CD4-positive, alpha-beta T cell treated with Interleukin-15 for 1 hour (primary cell): Measurements from ENCODE around the gene MAGEB17.
"Not testable (repeated sequence)": the region's sequence is repeated elsewhere in the genome, so short reads cannot be mapped to it uniquely, and the experiment has no call there.

Source experiments
- DNase-seq: peaks from one replicate; pipeline ENCODE4 v3.0.0-alpha.2; 2020

MAGEB17 gene, protein sequence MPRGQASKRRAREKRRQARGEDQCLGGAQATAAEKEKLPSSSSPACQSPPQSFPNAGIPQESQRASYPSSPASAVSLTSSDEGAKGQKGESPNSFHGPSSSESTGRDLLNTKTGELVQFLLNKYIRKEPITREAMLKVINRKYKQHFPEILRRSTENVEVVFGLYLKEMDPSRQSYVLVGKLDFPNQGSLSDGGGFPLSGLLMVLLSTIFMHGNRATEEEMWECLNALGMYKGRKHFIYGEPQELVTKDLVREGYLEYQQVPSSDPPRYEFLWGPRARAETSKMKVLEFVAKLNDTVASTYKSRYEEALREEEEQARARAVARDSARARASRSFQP

DNA sequence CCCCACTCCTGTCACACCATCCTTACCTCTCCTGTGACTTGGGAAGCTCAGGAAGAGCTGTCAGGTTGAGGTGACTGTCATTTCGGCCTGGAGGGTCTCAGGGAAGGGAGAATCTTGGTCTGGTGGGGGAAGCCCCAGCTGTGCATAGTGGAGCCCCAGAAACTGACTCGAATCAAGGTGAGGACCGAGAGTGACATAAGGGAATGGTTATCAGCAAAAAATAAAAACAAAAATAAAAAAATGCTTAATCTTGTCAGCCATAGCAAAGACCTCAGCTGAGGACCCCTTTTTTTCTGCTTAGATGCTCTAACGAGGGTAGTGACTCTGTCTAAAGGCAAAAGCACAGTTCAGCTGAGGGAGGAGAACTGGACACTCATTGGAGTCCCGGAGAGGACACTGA, at the start of gene MAGEB17:
Gene MAGEB17 (plus strand): TSS at position 301 of the 400 bp plus-strand sequence. CDS start 2,902 bp downstream, outside the sequence.
- no peak for DNase-seq

DNA sequence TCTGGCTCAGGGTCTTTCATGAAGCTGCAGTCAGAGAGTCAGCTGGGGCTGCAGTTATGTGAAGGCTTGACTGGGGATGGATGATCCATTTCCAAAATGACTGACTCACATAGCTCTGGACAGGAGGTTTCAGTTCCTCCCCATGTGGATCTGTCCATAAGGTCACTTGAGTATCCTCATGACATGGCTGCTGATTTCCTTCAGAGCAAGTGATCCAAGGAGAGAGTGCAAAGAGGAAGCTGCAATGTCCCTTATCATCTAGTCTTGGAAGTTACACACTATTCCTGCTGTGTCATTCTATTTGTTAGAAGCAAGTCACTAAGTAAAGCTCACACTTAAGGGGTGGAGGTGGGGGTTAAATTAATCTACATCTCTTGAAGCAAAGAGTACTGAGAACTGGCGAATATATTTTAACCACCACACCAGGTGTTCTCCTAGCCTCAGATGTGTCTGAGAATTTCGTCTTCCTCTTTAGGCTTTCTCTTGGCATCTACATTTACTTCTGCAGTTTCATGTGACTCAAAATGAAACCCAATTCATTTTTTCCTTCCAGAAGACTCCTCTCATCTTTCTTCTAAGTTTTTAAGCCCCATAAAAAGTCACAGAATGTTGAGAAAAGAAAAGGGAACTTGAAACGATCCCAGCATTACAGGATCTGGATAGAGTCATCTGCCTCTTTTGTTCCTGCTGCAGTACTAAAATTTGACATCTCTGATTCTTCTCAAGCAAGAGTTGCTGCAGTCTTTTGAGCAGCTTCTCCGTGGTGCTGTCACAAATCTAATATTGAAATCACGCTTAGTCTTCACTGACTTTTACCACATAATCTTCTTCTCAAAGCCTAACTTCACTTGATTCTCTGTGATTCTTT, 47.7 kb upstream of the MAGEB17 start:
- no peak for DNase-seq

DNA sequence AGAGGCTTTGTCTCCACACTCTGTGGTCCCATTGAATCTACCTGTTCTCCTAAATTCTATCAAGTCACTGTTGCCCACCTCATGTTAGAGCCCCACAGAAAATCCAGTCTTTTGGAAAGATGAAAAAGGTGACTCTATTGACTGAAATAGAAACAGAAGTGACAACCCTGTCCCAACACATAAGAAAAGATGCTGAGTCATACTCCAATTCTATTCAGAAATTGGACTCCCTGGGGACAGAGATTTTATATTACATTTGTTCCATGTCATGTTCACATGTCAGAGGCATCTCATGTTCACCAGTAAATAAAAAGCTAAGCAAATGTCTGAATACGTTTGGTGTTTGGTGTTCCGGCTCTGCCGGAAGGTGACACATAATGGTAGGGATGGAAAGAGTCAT, 46.9 kb upstream of the MAGEB17 start:
- no peak for DNase-seq

- DNase-seq = peak; percentile 67
Measured at GRCh38 chrX:16123222-16123786, 44.0 kb upstream of the MAGEB17 start, which contains the start of gene GRPR. TSS of gene GRPR (plus strand) at chrX:16123565. CDS start at chrX:16123954, 389 bp downstream.

- DNase-seq = no peak
Measured at GRCh38 chrX:16124201-16124600, 43.1 kb upstream of the MAGEB17 start.

GRCh38 chrX:16125520-16126149, 41.6 kb upstream of the MAGEB17 start:
- DNase-seq = no peak

GRCh38 chrX:16130707-16131106, 36.6 kb upstream of the MAGEB17 start:
- DNase-seq = no peak

DNA sequence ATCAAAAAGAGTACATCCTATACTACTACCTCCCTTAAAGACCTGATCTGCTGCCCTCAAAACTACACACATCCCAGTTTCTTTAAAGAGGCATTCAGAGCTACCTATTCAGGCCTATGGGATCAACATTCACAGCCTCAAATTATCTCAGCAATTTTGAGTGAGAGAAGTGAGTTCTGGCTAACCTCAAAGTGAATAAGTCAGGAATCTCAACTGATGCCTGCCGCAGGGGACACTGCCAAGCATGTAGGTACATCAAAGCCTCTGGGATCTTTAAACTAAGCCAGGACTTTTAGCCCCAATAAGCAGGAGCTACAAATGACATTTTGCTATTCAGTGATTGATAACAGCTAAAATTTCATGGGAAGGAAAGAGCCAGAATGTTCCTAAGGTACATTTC, 32.3 kb upstream of the MAGEB17 start:
- DNase-seq = no peak

DNA sequence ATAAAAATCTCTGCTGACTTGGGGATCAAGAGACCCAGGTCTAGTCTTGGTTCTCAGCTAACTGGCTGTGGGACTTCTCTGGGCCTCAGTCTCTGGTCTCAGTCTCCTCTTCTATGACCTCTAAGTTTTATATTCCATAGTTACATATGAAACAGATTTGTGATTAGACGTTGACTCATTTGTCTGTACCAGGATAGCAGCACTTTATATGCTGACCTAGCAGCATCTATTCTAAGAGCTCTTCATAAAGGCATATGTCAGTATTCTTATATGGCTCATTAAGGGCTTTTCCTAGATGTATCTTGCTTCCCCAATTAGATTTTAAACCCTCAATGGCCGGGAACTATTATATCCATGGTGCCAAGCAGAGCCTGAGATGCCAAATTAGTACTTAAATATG, 31.2 kb upstream of the MAGEB17 start:
- DNase-seq = no peak

- no peak for DNase-seq
Measured at GRCh38 chrX:16137416-16138107, 29.7 kb upstream of the MAGEB17 start.

DNA sequence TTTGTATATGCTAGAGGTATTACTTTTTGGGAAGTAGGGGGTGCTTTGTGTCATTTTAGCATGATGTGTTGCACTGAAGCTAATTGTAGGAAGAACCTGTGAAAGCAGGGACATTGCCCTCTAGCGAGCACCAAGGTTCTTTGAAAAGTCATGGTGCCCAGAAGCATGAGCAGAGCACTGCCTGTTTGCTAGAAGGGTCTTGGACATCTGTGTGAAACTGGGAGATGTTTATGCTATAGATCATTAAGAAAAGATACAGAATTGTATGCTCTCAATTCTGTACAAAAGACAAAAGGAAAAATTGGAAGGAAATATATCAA, 29.2 kb upstream of the MAGEB17 start:
- no peak for DNase-seq

DNA sequence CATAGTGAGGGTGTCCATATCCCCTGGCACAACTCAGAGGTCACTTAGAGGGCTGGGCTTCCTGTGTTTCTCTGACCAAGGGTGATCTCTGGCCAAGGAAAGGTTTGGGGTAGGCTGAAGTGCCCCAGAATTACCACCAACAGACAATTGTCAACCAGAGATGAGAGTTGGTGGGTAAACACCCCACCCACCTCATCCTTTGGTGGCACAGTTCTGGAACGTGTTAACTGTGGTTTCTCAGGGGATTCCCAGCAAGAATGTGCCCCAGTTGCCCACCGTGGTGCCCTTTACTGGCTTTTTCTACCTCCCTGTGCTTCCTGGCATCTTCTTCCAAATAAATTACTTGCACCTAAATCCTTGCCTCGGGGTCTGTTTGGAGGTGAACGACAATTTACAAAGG, 26.8 kb upstream of the MAGEB17 start:
- no peak for DNase-seq

- DNase-seq = no peak
Measured at GRCh38 chrX:16140983-16141382, 26.3 kb upstream of the MAGEB17 start.

GRCh38 chrX:16141422-16142245, 25.6 kb upstream of the MAGEB17 start:
- no peak for DNase-seq

DNA sequence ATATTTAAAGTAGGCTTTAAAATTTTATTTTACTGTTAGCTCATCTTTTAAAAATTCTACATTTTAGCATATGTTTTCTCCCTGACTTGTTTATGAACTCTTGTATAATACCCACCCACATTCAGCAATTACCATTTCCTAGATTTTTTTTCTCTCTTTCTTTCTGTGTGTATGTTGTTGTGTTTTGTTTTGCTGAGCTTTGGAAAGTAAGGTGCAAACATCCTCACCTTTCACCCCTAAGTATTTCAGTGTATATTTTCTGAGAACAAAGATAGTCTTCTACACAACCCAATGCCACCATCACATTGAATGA, 25.1 kb upstream of the MAGEB17 start:
- DNase-seq = no peak

GRCh38 chrX:16143968-16144367, 23.3 kb upstream of the MAGEB17 start:
- no peak for DNase-seq

DNA sequence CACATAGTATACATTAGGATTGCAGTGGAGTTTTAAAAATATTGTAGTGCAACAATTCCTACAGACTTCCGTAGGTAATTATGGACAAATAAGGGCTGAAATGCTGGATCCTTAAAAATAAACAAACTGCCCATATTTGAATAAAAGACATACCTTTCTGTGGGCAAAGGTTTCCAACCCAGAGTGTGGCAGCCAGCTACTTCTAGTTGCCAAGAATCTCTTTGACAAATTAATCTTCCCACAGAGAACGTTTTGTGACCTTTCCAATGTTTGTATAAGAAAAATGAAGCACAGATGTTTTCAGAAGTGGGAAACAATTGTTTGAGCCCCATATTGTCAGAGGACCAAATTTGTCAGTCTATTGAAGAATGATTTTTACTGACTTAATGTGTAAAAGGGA, 22.9 kb upstream of the MAGEB17 start:
- DNase-seq = no peak

DNA sequence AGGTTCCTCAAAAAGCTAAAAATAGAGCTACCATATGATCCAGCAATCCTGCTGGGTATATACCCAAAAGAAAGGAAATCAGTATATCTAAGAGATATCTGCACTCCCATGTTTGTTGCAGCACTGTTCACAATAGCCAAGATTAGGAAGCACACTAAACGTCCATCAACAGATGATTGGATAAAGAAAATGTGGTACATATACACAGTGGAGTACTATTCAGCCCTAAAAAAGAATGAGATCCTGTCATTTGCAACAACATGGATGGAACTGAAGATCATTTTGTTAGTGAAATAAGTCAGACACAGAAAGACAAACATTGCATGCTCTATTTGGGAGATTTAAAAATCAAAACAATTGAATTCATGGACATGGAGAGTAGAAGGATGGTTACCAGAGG, 22.2 kb upstream of the MAGEB17 start:
- not testable (repeated sequence) for DNase-seq

DNA sequence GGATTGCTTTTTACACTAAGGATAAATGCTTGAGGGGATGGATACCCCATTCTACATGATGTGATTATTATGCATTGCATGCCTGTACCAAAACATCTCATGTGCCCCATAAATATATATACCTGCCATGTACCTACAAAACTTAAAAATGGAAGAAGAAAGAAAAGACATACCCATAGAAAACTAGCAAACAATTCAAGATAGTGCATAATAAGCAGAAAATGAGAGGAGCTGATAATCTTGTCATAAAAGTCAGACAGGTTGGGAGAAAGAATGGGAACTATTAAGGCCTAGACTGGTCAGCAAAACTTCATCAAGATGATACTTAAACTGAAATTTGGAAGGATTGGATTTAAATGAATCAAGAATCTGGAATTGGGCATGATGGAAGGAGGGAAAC, 21.6 kb upstream of the MAGEB17 start:
- DNase-seq = no peak

DNA sequence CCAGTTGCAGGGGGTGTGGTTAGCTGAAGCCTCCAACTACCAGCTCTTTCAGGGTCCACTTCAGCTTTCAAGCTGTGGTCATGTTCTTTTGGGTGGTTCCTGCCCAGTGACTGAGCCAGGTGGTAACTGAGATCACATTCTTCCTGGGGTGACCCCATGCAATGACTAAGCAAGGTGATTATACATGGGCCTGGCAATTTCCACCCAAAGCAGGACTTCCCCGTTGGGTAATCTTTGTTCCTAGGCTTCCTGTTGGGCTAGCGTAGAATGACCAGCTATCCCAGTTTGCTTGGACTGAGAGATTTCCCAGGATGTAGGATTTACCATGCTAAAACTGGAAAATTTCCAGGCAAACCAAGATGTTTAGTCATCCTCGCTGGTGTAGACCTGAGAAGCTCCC, 18.4 kb upstream of the MAGEB17 start:
- no peak for DNase-seq

- DNase-seq = no peak
Measured at GRCh38 chrX:16155581-16156096, 11.6 kb upstream of the MAGEB17 start.
